NCI-H2029 treated with DMSO at 0.1 percent for 48 hours (cell line): ENCODE measurements around the gene CFAP70.

ENCODE experiments used
- DNase-seq: peaks from one replicate; lab custom pipeline; 2025; lab: John Stamatoyannopoulos, UW

The CFAP70 gene

DNA sequence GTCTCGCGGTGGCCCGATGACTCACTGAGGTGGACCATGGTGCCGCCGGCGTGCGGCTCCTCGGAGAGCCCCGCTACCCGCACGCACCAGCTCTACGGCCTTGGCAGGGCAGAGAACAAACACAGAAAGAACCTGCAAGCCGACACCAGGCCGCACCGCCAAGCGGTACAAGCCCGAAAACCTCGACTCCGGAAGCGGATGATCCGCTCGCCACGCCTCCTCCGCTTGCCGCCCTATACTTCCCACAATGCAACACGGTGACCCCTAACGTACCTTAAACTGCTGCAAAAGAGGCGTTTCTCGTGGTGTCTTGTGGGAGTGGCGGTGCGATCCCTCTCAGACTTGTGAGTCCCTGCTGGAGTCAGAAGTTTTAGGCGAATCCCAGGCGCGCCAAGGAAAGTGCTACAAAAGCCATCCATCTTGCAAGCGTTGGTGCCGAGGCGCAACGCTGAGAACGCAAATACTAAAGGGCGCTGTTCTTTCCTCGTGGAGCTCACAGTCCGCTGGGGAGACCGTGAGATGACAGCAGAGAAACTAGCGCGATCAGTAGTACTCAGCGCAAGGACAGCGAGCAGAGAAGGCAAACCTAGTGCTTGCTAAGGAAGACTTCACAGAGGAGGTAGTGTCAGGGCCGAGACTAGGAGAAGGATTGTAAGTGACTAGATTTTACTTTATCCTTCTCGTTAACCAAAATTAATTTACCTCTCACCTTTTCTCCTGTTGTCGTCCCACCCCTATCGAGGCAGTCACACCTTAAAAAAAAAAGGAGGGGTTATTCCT, 106.0 kb downstream of the CFAP70 start, which contains the start of gene MRPS16:
Gene MRPS16, minus strand, starts transcription at position 200 of the 780 bp plus-strand sequence. Its CDS starts 162 bp downstream, at position 38.
- peak; percentile 62 for DNase-seq

DNA sequence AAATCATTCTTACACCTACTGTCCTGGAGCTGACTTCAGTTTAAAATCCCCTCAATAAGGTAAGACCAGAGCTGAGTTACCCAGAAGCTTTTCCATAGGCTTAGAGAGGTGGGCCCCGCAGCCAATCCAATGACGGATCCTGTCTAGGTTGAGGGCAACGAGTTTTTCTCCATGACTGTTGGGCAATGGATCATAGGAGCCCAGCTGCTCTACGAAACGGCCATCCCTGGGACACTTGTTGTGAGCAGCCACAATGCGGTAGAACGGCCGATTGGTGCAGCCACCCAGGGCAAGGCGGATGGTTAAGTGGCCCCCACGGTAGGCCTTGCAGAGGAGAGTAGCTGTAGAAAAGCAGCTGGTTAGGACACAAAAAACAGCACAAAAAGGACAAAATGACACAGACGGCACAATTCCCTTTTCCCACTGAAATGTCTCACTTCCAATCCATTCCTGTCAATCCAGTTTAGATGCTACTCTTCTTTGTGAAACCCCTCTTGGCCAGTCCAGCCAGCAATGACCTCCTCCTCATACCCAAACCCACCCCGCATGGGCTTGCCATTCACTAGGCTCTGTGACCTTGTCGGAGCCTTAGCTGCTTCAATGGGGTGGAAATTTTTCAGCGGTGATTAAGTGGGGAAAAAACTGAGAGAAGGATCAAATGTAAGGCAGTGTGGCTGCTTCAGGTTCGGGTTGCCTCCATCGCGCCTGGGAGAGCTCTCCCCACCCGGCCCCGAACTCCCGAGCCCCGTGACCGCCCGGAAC, 106.8 kb downstream of the CFAP70 start:
- no peak for DNase-seq

DNA sequence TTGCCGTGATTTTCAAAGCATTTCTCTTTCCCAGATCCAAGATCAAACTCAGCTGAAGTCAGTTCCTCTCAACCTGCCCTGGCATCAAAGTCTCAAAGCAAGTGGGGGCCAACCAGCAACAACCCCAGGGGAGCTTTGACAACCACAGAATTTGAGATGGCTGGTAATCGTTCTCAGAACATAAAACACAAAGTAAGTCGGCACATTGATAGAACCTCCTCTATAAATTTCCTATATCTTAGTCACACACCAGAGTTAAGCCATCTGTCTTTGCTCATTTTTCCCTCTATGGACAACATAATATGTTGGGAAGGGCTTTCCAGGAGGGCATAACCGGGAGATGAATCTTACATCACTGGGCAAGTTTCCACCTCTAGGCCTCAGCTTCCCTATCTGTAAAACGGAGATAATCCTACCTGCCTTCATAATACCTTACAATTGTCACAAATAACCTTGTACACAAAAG, 110.4 kb downstream of the CFAP70 start:
- DNase-seq = no peak

GRCh38 chr10:73247509-73248258, 111.0 kb downstream of the CFAP70 start:
- DNase-seq = no peak

- DNase-seq = peak; percentile 30
These were observed 111.8 kb downstream of the CFAP70 start, which contains the start of gene DNAJC9 for GRCh38 chr10:73246646-73247508. Gene DNAJC9 (minus strand): TSS chr10:73247255. CDS start chr10:73247189, 66 bp downstream.

- DNase-seq = no peak
These were observed 112.4 kb downstream of the CFAP70 start for GRCh38 chr10:73246322-73246645.

DNA sequence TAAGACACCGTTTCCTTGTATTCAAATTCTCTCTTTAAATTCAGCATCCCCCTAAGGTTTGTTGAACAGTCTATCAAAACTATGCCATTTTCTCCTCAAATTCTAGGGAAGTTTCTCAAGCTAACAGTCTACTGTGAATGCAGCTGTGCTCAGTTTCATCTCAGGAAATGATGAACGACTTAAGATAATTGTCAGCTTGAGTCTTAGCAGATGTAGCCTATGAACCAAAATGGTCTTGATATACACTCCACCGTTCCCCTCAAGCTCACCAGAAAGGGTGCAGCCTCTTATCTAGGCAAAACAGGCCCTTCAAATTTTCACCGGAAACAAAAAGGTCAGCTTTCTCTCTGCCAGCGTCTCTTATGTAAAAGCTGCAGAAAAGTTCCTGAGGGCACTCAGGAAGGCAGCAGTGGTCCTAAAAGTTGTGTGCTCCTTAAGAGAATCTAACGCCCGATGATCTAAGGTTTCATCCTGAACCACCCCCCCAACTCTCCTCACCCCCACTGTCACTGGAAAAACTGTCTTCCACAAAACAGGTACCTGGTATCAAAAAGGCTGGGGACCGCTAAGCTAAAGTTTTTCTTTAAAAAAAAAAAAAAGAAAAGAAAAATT, 113.7 kb downstream of the CFAP70 start:
- DNase-seq = no peak

GRCh38 chr10:73239908-73240307, 118.8 kb downstream of the CFAP70 start:
- no peak for DNase-seq

DNA sequence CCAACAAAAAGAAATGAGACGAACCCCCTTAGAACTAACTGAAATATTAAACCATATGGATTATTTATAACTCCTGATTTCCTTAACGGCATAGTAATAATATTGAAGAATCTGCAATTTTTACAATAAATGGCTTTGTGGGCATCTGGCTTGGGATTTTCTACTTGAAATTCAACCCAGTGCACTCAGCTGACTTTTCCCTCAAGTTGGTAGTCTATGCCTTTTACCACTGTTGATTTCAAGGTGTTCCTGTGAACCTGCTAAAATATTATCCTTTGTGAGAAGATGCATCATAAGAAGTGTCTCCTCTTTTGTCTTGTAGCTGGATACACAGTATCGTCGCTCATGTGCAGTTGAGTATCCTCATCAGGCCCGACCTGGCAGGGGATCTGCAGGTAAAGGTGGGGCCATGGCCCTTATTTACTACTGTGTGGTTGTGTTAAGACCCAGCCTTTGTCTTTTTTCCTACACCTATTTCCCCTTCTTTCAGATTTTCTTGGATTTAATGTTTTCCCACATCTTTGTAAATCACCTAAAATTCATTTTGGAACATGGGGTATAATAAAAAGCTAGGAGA, 119.6 kb downstream of the CFAP70 start:
- DNase-seq = no peak

GRCh38 chr10:73234695-73235094, 124.0 kb downstream of the CFAP70 start:
- no peak for DNase-seq

DNA sequence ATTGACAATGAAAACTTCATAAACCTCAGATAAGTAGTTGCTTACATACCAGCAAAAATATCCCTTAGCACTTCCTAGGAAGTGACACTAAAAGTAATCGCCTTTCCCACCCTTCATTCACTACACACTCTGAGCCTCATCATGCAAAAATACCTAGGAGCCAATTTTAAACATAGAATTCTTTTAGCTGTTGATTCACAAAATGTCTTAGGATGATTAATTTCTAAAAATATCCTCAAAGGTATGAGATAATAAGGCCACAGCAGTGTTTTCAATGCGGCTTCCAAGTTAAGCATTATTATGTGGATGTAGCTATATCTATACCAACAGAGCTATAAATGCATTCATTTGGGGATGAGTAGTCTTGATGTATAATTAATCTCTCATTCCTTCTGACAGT, 124.8 kb downstream of the CFAP70 start:
- DNase-seq = no peak

GRCh38 chr10:73232887-73233286, 125.8 kb downstream of the CFAP70 start:
- DNase-seq = no peak

DNA sequence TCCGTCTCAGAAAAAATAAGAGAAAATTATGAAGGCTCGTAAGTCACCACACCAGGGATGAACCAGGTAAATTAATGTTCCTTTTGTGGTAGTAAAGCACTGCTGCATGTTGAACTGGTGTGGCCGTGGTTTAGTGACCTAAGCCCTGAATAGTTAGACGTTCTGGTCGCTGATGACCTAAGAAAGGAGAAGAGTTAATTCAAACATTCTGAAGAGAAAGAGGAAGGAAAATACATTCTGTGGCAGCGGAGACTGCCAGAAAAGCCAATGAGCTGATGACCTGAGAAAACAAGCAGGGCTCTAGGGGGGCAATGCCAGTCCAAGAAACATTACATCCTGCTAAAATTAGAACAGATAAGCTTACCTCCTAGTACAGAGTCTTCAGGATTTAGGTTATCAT, 129.1 kb downstream of the CFAP70 start:
- DNase-seq = no peak

DNA sequence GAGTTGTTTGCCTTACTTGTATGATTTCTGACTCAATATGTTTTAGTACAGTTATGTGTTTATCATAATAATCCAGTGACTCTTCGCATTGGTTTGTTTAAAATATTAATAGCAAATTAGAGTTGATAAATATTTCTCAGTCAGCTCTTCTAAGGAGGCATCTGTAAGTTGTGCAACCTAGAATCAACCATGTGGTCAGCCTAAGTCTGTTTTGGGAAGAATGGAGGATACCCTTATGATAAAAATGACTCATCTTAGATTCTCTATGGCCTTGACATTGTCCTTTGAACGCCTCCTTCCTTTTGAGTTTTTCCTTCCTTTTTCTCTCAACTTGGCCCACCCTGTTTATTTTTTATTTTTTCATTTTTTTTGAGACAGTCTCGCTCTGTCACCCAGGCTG, 130.4 kb downstream of the CFAP70 start:
- DNase-seq = no peak

DNA sequence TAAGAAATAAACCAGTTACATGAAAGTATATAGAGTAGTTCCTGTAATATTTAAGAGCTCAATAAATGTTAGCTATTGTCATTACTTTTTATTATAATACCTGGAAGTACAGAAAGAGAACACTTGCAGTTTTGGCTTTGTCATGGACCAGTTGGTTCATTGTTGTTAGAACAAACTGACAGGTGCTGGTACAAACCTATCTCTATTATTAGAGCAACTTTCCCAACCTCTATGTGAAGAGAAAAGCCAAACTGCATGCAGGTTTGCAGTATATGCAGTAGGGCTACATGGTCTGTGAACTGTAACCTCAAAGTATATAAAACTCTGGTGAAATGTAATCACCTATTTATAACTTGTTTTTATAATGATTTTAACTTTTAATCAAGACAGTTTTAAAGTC, 132.0 kb downstream of the CFAP70 start:
- DNase-seq = no peak

DNA sequence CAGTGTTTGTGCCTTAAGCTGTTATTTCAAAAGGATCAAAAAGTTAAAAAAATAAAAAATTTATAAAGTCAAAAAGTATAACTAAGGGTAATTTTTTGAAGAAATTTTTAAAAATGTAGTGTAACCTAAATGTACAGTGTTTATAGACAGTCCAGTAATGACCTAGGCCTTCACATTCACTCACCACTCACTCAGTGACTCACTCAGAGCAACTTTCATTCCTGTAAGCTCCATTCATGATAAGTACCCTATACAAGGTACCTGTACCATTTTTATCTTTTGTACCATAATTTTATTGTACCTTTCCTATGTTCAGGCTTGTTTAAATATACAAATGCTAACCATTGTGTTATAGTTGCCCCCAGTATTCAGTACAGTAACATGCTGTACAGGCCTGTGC, 133.1 kb downstream of the CFAP70 start:
- no peak for DNase-seq

GRCh38 chr10:73220989-73221388, 137.7 kb downstream of the CFAP70 start:
- no peak for DNase-seq

- no peak for DNase-seq
These were observed 139.3 kb downstream of the CFAP70 start for GRCh38 chr10:73219384-73219783.

DNA sequence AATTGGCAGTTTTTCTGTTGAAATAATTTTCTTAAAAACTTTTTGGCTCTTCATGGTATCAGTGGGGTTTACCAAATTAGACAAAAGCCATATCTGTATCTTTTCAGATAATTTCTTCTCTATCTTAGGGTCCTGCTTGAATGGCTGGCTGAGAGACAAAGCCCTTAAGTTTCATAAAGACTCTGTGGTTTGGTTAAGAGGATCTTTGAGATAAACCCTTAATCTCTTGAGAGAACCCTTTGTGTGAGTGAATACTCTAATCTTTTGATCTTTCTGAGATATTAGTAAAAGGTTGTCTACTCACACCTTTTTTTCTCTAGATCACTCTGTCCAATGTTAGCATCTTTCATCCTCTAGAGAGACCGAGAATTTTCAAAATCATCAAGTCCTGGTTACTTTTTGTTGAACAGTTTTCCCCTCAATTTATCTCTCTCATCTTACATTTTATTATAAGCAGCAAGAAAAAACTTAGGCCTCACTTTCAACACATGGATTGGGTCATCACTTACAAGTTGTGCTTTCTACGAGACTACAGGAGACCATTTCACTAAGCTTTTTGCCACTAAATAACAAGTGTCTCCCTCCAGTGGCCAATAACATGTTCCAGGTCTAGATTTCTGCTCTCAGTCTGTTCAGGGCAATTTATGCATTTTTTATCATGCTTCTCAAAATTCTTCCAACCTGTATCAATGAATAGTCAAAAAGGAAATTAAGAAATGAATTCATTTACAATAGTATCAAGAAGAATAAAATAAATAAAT, 140.1 kb downstream of the CFAP70 start:
- no peak for DNase-seq

DNA sequence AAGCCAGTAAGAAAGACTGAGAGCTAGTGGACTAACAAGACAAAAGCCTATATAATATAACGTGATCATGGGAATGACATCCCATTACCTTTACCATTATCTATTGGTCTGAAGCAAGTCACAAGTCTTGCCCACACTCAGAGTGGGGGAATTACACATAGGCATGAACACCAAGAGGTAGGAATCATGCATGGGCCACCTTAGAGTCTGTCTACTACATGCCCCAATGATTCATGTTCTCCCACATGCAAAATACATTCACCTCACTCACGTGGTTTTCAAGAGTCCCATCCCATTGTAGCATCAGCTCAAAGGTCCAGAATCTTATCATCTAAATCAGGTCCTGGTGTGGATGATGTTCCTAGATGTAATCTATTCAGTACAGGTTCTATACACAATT, 141.0 kb downstream of the CFAP70 start:
- no peak for DNase-seq
